ENCODE results near the gene FREM3. TPM values are rescaled to one million over a fixed set of nuclear protein-coding genes. Genes with fewer than 3 reads are reported as not detected.
"Not testable (repeated sequence)": the region's sequence is repeated elsewhere in the genome, so short reads cannot be mapped to it uniquely, and the experiment has no call there.

FREM3 gene
- total RNA-seq (under 1 TPM in 1 of 4 donors, not detected in 3; under 0.01 TPM), polyA plus RNA-seq (not detected)

DNA sequence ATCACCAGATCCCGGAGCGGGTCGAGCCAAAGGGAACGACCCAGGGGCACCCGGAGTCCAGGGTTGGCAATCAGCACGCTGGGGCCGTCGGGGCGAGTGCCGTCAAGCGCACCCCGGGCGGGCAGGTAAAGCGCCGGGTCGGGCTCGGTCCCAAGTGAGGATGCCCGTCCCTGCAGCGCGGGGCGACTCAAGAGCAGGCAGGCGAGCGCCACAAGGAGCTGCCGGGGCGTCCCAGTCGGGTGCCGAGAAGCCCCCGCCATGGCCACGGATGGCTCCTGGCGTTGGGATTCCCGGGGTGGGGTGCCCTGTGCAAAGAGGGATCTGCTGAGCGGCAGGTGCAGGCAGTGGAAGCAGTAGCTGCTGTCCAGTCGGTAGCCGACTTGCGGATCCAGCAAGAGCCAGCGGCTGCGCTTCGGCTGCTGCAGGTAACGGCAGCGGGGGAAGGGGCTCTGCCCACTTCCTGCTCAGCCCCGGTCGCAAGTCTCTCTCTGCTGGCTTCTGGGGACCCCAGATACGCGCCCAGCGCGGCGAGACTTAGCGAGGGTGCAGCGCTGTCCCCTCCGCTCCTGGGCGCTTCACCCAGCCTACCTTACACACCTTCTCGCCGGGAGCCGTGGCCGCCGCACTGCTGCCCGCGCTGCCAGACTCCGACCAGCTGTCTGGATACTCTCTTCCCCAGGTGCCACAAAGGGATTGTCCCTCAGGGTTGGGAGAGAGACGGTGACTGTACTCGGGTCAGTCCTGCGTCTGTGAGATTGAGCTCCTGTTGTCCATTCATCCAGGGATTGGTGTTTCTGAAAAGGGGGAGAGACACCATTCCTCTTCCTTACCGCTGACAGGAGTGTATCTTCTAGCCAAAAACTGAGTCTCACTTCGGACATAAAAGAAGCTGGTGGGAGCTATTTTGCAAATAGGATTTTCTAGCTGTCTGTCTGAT lies at the start of gene FREM3:
Gene FREM3, minus strand, starts transcription at position 260 of the 937 bp plus-strand sequence. Its CDS starts 0 bp downstream, at position 260.
- no peak for DNase-seq
- Histone ChIP-seq H3K27ac (no peak within 1 kb of the TSS), H3K4me3 (peak within 1 kb of the TSS; percentile 14 to 46 (median 42)), H3K9me3 (no peaks in the 10 kb centered on the region), H3K36me3 (no peaks in the 10 kb centered on the region), H3K4me1 (peaks cover 0 to 19% (median 18%) of the 10 kb centered on the region in 4 donors), H3K27me3 (peaks cover 14 to 54% (median 23%) of the 10 kb centered on the region in 3 donors)
- TF ChIP-seq EP300 (IDR thresholded peaks at IDR 0.05) (no peak), POLR2A (IDR thresholded peaks at IDR 0.05) (no peak), POLR2AphosphoS5 (IDR thresholded peaks at IDR 0.05) (no peak)
- TF ChIP-seq, protein P1, sequence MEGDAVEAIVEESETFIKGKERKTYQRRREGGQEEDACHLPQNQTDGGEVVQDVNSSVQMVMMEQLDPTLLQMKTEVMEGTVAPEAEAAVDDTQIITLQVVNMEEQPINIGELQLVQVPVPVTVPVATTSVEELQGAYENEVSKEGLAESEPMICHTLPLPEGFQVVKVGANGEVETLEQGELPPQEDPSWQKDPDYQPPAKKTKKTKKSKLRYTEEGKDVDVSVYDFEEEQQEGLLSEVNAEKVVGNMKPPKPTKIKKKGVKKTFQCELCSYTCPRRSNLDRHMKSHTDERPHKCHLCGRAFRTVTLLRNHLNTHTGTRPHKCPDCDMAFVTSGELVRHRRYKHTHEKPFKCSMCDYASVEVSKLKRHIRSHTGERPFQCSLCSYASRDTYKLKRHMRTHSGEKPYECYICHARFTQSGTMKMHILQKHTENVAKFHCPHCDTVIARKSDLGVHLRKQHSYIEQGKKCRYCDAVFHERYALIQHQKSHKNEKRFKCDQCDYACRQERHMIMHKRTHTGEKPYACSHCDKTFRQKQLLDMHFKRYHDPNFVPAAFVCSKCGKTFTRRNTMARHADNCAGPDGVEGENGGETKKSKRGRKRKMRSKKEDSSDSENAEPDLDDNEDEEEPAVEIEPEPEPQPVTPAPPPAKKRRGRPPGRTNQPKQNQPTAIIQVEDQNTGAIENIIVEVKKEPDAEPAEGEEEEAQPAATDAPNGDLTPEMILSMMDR (IDR thresholded peaks at IDR 0.05): no peak
- 1 to 5% methylated on average over 64 of the region's 64 CpGs for WGBS, 2 donors
- intact Hi-C loops (cut with DNase I): no loop called here

DNA sequence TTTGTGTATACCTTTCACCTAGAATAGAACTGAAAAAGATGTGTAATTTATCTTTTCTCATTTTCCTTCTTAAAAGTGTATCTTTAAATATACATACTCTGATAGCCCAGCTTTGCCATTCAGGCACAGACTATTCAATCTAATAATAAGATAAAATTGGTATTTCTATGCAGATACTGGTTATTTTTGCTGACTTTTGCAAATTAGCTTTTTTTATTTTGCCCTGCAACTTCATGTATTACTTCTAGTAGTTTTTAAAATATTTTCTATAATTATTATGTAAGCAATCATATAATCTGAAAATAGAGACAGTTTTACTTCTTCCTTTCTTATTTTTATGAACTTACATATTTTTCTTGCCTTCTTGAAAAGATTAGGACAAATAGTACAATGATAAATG lies 45.4 kb upstream of the FREM3 start:
- Histone ChIP-seq H3K27ac (no peak overlapping the region), H3K36me3 (no peaks in the 10 kb centered on the region), H3K9me3 (no peaks in the 10 kb centered on the region), H3K4me1 (no peaks in the 10 kb centered on the region), H3K4me3 (no peak overlapping the region), H3K27me3 (no peaks in the 10 kb centered on the region)
- intact Hi-C loops (cut with DNase I): no loop called here
- TF ChIP-seq POLR2A (IDR thresholded peaks at IDR 0.05) (no peak), POLR2AphosphoS5 (IDR thresholded peaks at IDR 0.05) (no peak), EP300 (IDR thresholded peaks at IDR 0.05) (no peak)
- TF ChIP-seq, protein P1 (IDR thresholded peaks at IDR 0.05): no peak
- DNase-seq: no peak

DNA sequence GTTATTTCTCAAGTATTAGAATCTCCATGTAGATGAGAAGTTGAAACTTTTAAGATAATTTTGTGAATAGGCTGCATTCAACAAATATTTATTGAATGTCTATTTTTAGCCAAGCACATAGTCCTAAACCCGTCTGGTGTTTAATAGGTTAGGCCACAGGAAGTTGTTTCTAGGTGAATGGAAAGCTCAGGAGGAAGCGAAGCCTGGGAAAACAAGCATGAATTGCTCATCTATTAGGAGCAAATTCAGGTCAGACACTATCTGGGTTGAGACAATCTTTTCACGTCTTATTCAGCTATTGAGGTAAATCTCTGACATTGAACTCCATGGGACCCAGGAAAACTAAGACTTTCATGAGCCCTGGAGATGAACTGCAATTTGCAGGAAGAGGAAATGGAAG lies 43.1 kb upstream of the FREM3 start:
- Histone ChIP-seq H3K36me3 (no peaks in the 10 kb centered on the region), H3K9me3 (no peaks in the 10 kb centered on the region), H3K27me3 (no peaks in the 10 kb centered on the region), H3K4me3 (no peak overlapping the region), H3K4me1 (no peaks in the 10 kb centered on the region), H3K27ac (no peak overlapping the region)
- no peak for DNase-seq
- intact Hi-C loops (cut with DNase I): no loop called here
- 70 to 79% methylated on average over 3 of the region's 3 CpGs for whole genome bisulfite sequencing, 2 donors
- no peak for TF ChIP-seq POLR2A (IDR thresholded peaks at IDR 0.05)
- TF ChIP-seq, protein P1 (IDR thresholded peaks at IDR 0.05): no peak
- no peak for TF ChIP-seq POLR2AphosphoS5 (IDR thresholded peaks at IDR 0.05)
- TF ChIP-seq EP300 (IDR thresholded peaks at IDR 0.05): no peak

DNA sequence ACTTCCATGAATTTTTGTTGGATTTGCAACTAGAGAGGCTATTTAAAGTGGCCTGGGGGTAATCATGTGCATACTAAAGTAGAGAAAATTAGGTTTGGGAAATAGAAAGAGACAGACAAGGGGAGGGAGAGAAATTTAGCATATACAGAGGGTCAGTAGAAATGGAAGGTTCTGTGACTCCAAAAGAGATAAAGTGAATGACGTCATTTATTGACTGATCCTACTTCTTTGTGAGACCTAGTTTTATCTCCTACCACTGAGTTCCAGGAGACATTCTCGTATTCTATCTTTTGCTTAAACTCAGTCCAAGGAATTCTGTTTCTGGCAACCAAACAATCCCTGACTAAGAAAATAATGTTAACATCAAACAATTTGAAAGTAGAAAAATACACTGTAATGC lies 42.4 kb upstream of the FREM3 start:
- Histone ChIP-seq H3K27me3 (no peaks in the 10 kb centered on the region), H3K27ac (no peak overlapping the region), H3K4me1 (no peaks in the 10 kb centered on the region), H3K9me3 (no peaks in the 10 kb centered on the region), H3K4me3 (no peak overlapping the region), H3K36me3 (no peaks in the 10 kb centered on the region)
- no peak for DNase-seq
- intact Hi-C loops (cut with DNase I): no loop called here
- no peak for TF ChIP-seq POLR2A (IDR thresholded peaks at IDR 0.05)
- WGBS, 2 donors: 40 to 46% methylated on average over 2 of the region's 2 CpGs

DNA sequence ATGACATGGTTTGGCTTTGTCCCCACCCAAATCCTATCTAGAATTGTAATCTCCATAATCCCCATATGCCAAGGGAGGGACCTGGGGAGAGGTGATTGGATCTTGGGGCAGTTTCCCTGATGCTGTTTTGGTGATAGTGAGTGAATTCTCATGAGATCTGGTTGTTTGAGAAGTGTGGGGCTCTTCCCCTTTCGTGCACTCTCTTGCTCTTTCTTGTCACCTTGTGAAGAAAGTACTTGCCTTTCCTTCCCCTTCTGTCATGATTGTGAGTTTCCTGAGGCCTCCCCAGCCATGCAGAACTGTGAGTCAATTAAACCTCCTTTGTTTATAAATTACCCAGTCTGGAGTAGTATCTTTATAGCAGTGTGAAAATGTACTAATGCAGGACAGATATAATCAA lies 36.4 kb upstream of the FREM3 start:
- Histone ChIP-seq H3K27ac (no peak overlapping the region), H3K4me1 (peaks cover 0 to 6% (median 1%) of the 10 kb centered on the region in 4 donors), H3K4me3 (no peak overlapping the region), H3K27me3 (no peaks in the 10 kb centered on the region), H3K36me3 (no peaks in the 10 kb centered on the region), H3K9me3 (no peaks in the 10 kb centered on the region)
- WGBS, 2 donors: 38 to 72% methylated on average over 1 of the region's 1 CpG
- TF ChIP-seq POLR2AphosphoS5 (IDR thresholded peaks at IDR 0.05): no peak
- TF ChIP-seq EP300 (IDR thresholded peaks at IDR 0.05): no peak
- TF ChIP-seq, protein P1 (IDR thresholded peaks at IDR 0.05): no peak
- intact Hi-C loops (cut with DNase I): no loop called here
- DNase-seq: no peak

DNA sequence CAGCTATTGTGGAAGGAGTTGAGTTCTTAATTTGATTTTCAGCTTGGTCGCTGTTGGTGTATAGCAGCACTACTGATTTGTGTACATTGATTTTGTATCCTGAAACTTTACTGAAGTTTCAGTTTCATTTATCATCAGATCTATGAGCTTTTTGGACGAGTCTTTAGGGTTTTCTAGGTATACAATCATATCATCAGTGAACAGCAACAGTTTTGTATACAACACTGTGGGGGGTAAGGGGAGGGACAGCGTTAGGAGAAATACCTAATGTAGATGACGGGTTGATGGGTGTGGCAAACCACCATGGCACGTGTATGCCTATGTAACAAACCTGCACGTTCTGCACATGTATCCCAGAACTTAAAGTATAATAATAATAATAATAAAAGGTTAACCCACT lies 35.6 kb upstream of the FREM3 start:
- DNase-seq; H3K27ac ChIP-seq; H3K9me3 ChIP-seq; intact Hi-C loops (cut with DNase I); H3K27me3 ChIP-seq; H3K4me1 ChIP-seq; H3K36me3 ChIP-seq; H3K4me3 ChIP-seq: not testable (repeated sequence)
- WGBS, 2 donors: 57 to 58% methylated on average over 6 of the region's 6 CpGs
